Measurements from ENCODE around the gene DBNDD1.

Gene DBNDD1

GRCh38 chr16:89985219-89985618 lies 34.0 kb downstream of the DBNDD1 start:
- TF ChIP-seq RAD21 (IDR thresholded peaks at IDR 0.05; ENCODE audit: low read depth) (no peak), MAX (IDR thresholded peaks at IDR 0.05) (no peak), YY1 (IDR thresholded peaks at IDR 0.05; ENCODE audit: low read depth) (no peak), CEBPB (IDR thresholded peaks at IDR 0.05) (no peak), EP300 (IDR thresholded peaks at IDR 0.05; ENCODE audit: borderline replicate concordance) (no peak), USF1 (IDR thresholded peaks at IDR 0.05) (no peak), CREB1 (IDR thresholded peaks at IDR 0.05; ENCODE audit: low read depth) (no peak), EGR1 (IDR thresholded peaks at IDR 0.05) (no peak), TEAD4 (IDR thresholded peaks at IDR 0.05) (no peak), ZBTB7A (IDR thresholded peaks at IDR 0.05; ENCODE audit: low read depth) (no peak), FOXM1 (IDR thresholded peaks at IDR 0.05; ENCODE audit: borderline replicate concordance, low read depth) (no peak)

GRCh38 chr16:89984216-89984615 lies 35.0 kb downstream of the DBNDD1 start:
- no peak for TF ChIP-seq RAD21 (IDR thresholded peaks at IDR 0.05; ENCODE audit: low read depth)
- TF ChIP-seq MAX (IDR thresholded peaks at IDR 0.05), result no peak
- TF ChIP-seq EGR1 (IDR thresholded peaks at IDR 0.05), result no peak
- no peak for TF ChIP-seq CREB1 (IDR thresholded peaks at IDR 0.05; ENCODE audit: low read depth)

- TF ChIP-seq CEBPB (IDR thresholded peaks at IDR 0.05) (no peak), USF1 (IDR thresholded peaks at IDR 0.05) (0 out of 2 replicates have a peak, but pooled peaks have one; percentile 7)
Observed at GRCh38 chr16:89983536-89983935, 35.7 kb downstream of the DBNDD1 start.

- no peak for TF ChIP-seq TEAD4 (IDR thresholded peaks at IDR 0.05)
- no peak for TF ChIP-seq FOXM1 (IDR thresholded peaks at IDR 0.05; ENCODE audit: borderline replicate concordance, low read depth)
- TF ChIP-seq CEBPB (IDR thresholded peaks at IDR 0.05), result no peak
- TF ChIP-seq ZBTB7A (IDR thresholded peaks at IDR 0.05; ENCODE audit: low read depth), result no peak
- no peak for TF ChIP-seq YY1 (IDR thresholded peaks at IDR 0.05; ENCODE audit: low read depth)
- TF ChIP-seq TCF12 (IDR thresholded peaks at IDR 0.05; ENCODE audit: low read depth), result no peak
- no peak for TF ChIP-seq RAD21 (IDR thresholded peaks at IDR 0.05; ENCODE audit: low read depth)
- TF ChIP-seq CREB1 (IDR thresholded peaks at IDR 0.05; ENCODE audit: low read depth), result no peak
- no peak for TF ChIP-seq USF1 (IDR thresholded peaks at IDR 0.05)
- no peak for TF ChIP-seq MAX (IDR thresholded peaks at IDR 0.05)
- no peak for TF ChIP-seq TAF1 (IDR thresholded peaks at IDR 0.05; ENCODE audit: low read depth)
- no peak for TF ChIP-seq REST (IDR thresholded peaks at IDR 0.05; ENCODE audit: low read depth)
- no peak for TF ChIP-seq EP300 (IDR thresholded peaks at IDR 0.05; ENCODE audit: borderline replicate concordance)
- no peak for TF ChIP-seq NFIC (IDR thresholded peaks at IDR 0.05)
Observed at GRCh38 chr16:89982318-89982717, 36.9 kb downstream of the DBNDD1 start.

GRCh38 chr16:89981414-89981813 lies 37.8 kb downstream of the DBNDD1 start:
- no peak for TF ChIP-seq FOXM1 (IDR thresholded peaks at IDR 0.05; ENCODE audit: borderline replicate concordance, low read depth)
- no peak for TF ChIP-seq EGR1 (IDR thresholded peaks at IDR 0.05)
- TF ChIP-seq USF1 (IDR thresholded peaks at IDR 0.05), result no peak
- no peak for TF ChIP-seq TCF12 (IDR thresholded peaks at IDR 0.05; ENCODE audit: low read depth)
- TF ChIP-seq ZBTB7A (IDR thresholded peaks at IDR 0.05; ENCODE audit: low read depth), result no peak
- no peak for TF ChIP-seq MAX (IDR thresholded peaks at IDR 0.05)
- no peak for TF ChIP-seq TEAD4 (IDR thresholded peaks at IDR 0.05)
- TF ChIP-seq EP300 (IDR thresholded peaks at IDR 0.05; ENCODE audit: borderline replicate concordance), result no peak
- TF ChIP-seq YY1 (IDR thresholded peaks at IDR 0.05; ENCODE audit: low read depth), result no peak
- no peak for TF ChIP-seq REST (IDR thresholded peaks at IDR 0.05; ENCODE audit: low read depth)
- TF ChIP-seq CREB1 (IDR thresholded peaks at IDR 0.05; ENCODE audit: low read depth), result no peak

Data from Ishikawa (cell line).